GM10266 (cell line): Measurements from ENCODE around the gene EED.
"Not testable (repeated sequence)": the region's sequence is repeated elsewhere in the genome, so short reads cannot be mapped to it uniquely, and the experiment has no call there.

ENCODE experiments used
- DNase-seq: peaks from one replicate; pipeline ENCODE4 v3.0.0; 2012; ENCODE audit errors: extremely low spot score
- CTCF ChIP-seq: IDR thresholded peaks from 2 replicates; pipeline ENCODE4 v1.5.1; 2012; ENCODE audit warnings: mild to moderate bottlenecking, low read depth; ENCODE audit not compliant: control insufficient read depth, insufficient read depth; ENCODE audit errors: missing control alignments

Gene EED

GRCh38 chr11:86218125-86219084, 26.1 kb upstream of the EED start:
- TF ChIP-seq CTCF = peak; percentile 74
- no peak for DNase-seq

GRCh38 chr11:86219311-86220193, 25.0 kb upstream of the EED start:
- no peak for DNase-seq

GRCh38 chr11:86220653-86221052, 23.9 kb upstream of the EED start:
- no peak for DNase-seq
- TF ChIP-seq CTCF = no peak

More at GRCh38 chr11:86219311-86220193, 25.0 kb upstream of the EED start:
- no peak for TF ChIP-seq CTCF

- TF ChIP-seq CTCF = no peak
- no peak for DNase-seq
These were observed 22.5 kb upstream of the EED start for GRCh38 chr11:86222081-86222480.

GRCh38 chr11:86224575-86224974, 20.0 kb upstream of the EED start:
- DNase-seq = not testable (repeated sequence)

- DNase-seq = not testable (repeated sequence)
These were observed 19.2 kb upstream of the EED start for GRCh38 chr11:86225344-86225743.

- DNase-seq = no peak
- TF ChIP-seq CTCF = no peak
These were observed 16.1 kb upstream of the EED start for GRCh38 chr11:86228269-86229038.

GRCh38 chr11:86229039-86229330, 15.6 kb upstream of the EED start:
- not testable (repeated sequence) for DNase-seq
